Kasumi-1 (cell line): ENCODE data around the gene PTPN4.

Experiments used
- DNase-seq, 2 experiments: peaks; one replicate each; lab custom pipeline; 2025; lab: John Stamatoyannopoulos, UW

The PTPN4 gene

GRCh38 chr2:119734047-119734446 is 25.7 kb upstream of the PTPN4 start:
- no peak for DNase-seq

GRCh38 chr2:119735565-119735964 is 24.2 kb upstream of the PTPN4 start:
- DNase-seq, result no peak

- no peak for DNase-seq
Observed at GRCh38 chr2:119736021-119736420, 23.7 kb upstream of the PTPN4 start.

GRCh38 chr2:119739580-119740255 is 20.0 kb upstream of the PTPN4 start:
- DNase-seq, result peak; percentile 5 to 8

GRCh38 chr2:119741001-119741400 is 18.7 kb upstream of the PTPN4 start:
- DNase-seq, result no peak

GRCh38 chr2:119741868-119742267 is 17.9 kb upstream of the PTPN4 start:
- DNase-seq, result no peak

GRCh38 chr2:119744335-119744939 is 15.3 kb upstream of the PTPN4 start:
- no peak for DNase-seq

GRCh38 chr2:119745566-119745965 is 14.2 kb upstream of the PTPN4 start:
- DNase-seq, result no peak

GRCh38 chr2:119746836-119747686 is 12.7 kb upstream of the PTPN4 start:
- no peak for DNase-seq

- DNase-seq, result no peak
Observed at GRCh38 chr2:119748135-119748534, 11.6 kb upstream of the PTPN4 start.

GRCh38 chr2:119749477-119750012 is 10.2 kb upstream of the PTPN4 start:
- no peak for DNase-seq

- no peak for DNase-seq
Observed at GRCh38 chr2:119751706-119752105, 8.0 kb upstream of the PTPN4 start.

- peak; percentile 66 to 79 for DNase-seq
Observed at GRCh38 chr2:119753041-119753929, 6.4 kb upstream of the PTPN4 start.

GRCh38 chr2:119753930-119754321 is 5.8 kb upstream of the PTPN4 start:
- DNase-seq, result no peak

- DNase-seq, result no peak
Observed at GRCh38 chr2:119755906-119756305, 3.8 kb upstream of the PTPN4 start.

- no peak for DNase-seq
Observed at GRCh38 chr2:119756837-119757236, 2.9 kb upstream of the PTPN4 start.

GRCh38 chr2:119758881-119759450 is 756 bp upstream of the PTPN4 start:
- DNase-seq, result no peak

GRCh38 chr2:119760237-119760955 is 674 bp downstream of the PTPN4 start:
- peak in 1 of 2 experiments; percentile 45 for DNase-seq

- DNase-seq, result peak in 1 of 2 experiments; percentile 7
Observed at GRCh38 chr2:119760956-119761275, 1.2 kb downstream of the PTPN4 start.

GRCh38 chr2:119764832-119765231 is 5.1 kb downstream of the PTPN4 start:
- no peak for DNase-seq
